Stimulated activated CD8-positive, alpha-beta memory T cell treated with anti-CD3 and anti-CD28 coated beads, Interleukin-12 subunit alpha, Interleukin-12 subunit beta, amount 100 ng/mL, for 1 hour (primary cell): ENCODE data around the gene RNF207.

Source experiments
- DNase-seq: peaks from one replicate; pipeline ENCODE4 v3.0.0-alpha.2; 2020; ENCODE audit warnings: low read depth

RNF207 gene

GRCh38 chr1:6269720-6270400 is 63.9 kb downstream of the RNF207 start:
- DNase-seq = no peak

DNA sequence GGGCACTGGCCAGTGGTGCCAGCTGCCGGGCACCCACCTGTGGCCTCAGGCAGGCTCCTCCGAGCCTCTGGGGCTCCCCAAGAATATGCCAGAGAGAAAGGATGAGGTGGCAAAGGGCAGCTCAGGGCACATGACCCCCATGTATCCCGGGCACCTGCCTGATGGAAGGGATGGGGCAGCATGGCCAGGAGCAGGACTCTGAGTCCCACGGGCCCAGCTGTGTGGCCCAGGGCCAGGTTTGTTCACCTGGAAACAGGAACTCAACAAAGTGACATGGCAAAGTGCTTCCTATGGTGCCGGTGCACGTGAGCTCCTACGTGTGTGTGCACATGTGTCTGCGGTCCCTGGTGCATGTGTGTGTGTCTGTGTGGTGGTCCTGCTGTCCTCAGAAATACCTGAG is 64.5 kb downstream of the RNF207 start:
- no peak for DNase-seq
